Astrocyte of the spinal cord (primary cell): ENCODE data around the gene GNAI2.
A peak's percentile ranks its signal among the peaks of the same experiment; 100 is the strongest.
"Not testable (repeated sequence)": the region's sequence is repeated elsewhere in the genome, so short reads cannot be mapped to it uniquely, and the experiment has no call there.

ENCODE experiments used
- DNase-seq: peaks from one replicate; pipeline ENCODE4 v3.0.0; 2011; ENCODE audit warnings: low read depth, low spot score
- H3K4me3 ChIP-seq: 2 replicates; pipeline ENCODE4 v1.5.1; 2011; ENCODE audit warnings: low read depth, mild to moderate bottlenecking, low read length, moderate library complexity
- in situ Hi-C: cut with HindIII; loops from 2 replicates; pipeline ENCODE4 v1.10.0; 2017; ENCODE audit warnings: low sequenced_read_pairs
- TF ChIP-seq, protein P1 (sequence below): IDR thresholded peaks from 2 replicates; pipeline ENCODE4 v1.5.1; 2012; ENCODE audit warnings: low read depth, mild to moderate bottlenecking, low read length, inconsistent platforms

GNAI2 gene

DNA sequence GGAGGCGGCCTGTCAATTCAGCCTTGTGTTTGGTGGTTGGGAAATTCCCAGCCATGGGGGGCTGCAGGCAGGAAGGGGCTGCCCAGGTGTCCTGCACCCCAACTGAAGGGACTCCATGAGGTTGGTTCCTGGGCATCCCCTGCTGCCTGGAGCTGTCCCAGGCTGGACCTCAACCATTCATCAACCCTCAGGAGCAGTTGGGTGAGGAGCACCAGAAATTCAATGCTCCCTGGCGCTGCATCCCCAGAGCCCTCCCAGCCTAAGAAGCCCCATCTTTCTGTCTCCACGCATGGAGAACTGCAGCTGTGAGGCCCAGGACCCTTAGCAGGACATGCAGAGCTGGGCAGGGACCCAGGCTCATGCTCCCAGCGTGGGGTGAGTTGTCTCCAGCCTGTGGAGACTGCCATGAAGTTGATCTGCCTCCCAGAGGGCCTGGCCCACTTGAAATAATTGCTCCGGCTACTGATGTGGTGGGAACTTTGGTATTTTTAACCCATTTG is 25.0 kb downstream of the GNAI2 start:
- peak overlapping the region; percentile 41 for H3K4me3 ChIP-seq
- no peak for DNase-seq
- in situ Hi-C loops: no loop called here
- TF ChIP-seq, protein P1, sequence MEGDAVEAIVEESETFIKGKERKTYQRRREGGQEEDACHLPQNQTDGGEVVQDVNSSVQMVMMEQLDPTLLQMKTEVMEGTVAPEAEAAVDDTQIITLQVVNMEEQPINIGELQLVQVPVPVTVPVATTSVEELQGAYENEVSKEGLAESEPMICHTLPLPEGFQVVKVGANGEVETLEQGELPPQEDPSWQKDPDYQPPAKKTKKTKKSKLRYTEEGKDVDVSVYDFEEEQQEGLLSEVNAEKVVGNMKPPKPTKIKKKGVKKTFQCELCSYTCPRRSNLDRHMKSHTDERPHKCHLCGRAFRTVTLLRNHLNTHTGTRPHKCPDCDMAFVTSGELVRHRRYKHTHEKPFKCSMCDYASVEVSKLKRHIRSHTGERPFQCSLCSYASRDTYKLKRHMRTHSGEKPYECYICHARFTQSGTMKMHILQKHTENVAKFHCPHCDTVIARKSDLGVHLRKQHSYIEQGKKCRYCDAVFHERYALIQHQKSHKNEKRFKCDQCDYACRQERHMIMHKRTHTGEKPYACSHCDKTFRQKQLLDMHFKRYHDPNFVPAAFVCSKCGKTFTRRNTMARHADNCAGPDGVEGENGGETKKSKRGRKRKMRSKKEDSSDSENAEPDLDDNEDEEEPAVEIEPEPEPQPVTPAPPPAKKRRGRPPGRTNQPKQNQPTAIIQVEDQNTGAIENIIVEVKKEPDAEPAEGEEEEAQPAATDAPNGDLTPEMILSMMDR: no peak

DNA sequence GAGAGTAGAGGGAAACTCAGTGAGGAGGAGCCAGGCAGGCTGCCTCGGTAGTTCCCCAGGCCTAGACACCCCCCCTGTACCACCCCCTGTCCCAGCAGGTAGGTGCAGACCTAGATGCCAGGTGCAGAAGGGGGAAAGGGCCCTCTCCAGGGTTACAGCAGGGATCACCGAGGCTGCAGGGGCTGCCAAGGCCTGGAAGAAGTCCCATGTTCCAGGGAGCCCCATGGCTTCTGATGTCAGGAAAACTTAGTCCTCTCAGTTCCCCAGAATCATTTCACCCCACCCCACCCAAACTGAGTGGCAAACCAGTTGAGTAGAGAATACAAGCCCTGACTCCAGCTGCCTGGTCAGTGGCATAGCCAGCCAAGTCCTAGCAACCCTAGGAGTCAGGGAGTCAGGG is 25.5 kb downstream of the GNAI2 start:
- TF ChIP-seq, protein P1: no peak
- H3K4me3 ChIP-seq: no peak overlapping the region
- DNase-seq: no peak
- in situ Hi-C loops: no loop called here

DNA sequence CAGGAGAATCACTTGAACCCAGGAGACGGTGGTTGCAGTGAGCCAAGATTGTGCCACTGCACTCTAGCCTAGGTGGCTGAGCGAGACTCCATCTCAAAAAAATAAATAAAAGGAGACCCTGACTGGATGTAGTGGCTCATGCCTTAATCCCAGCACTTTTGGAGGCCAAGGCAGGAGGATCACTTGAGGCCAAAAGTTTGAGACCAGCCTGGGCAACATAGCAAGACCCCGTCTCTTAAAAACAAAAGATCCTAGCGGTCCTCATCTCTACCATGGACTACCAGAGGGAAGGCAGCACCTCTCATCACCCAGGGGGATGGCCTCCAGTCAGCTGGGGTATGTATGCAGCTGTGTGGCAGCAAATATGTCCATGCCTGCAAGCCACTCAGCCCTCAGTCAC is 26.2 kb downstream of the GNAI2 start:
- DNase-seq, H3K4me3 ChIP-seq, in situ Hi-C loops: not testable (repeated sequence)

DNA sequence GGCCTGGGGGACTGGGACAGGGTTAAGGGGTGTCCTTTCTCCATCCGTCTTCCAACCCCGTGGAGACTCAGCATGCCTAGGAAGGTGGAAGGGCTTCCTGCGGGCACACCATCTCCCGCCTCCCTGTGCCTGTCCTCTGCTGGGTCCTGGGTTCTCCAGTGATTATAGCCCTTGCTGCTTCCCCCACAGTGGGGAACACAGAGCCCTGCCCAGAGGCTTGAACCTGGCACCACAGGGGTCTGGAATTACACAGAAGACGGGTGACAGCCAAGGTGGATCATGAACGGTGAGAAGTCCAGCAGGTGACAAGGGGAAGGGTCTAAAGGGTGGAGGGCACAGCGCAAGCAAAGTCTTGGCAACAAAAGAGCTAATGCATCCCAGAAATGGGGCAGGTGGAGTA is 26.8 kb downstream of the GNAI2 start:
- TF ChIP-seq, protein P1: no peak
- in situ Hi-C loops: no loop called here
- H3K4me3 ChIP-seq: no peak overlapping the region
- no peak for DNase-seq

DNA sequence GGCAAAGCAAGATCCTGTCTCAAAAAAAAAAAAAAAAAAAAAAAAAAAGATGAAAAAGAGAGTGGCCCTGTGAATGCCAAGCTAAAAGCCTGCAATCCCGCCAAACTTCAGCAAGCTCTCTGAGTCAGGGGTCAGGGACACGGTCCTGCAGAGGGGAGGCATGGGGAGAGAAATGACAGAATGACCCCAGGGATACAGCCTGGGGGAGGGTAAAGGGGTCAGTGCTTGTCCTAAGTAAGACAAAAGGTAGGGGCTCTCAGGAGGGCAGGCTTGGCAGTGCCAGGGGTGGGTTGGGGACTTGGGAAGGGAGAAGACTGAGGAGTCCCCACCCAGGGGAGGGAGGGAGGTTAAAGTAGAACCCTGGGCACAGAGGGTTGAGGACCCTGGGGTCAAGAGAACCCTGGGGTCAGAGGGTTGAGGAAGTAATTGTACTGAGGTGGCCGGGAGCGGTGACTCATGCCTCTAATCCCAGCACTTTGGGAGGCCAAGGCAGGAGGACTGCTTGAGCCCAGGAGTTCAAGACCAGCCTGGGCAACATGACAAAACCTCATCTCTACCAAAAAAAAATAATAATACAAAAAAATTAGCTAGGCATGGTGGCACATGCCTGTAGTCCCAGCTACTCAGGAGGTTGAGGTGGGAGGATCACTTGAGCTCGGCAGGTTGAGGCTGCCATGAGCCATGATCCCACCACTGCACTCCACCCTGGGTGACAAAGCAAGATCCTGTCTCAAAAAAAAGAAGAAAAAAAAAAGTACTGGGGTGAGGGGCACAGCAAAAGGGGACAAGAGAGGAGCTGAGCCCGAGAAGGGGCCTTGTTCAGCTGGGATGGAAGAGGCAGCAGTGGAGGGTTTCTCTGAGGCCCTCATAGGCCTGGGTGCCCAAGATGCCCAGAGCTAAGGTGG is 27.7 kb downstream of the GNAI2 start:
- in situ Hi-C loops: no loop called here
- TF ChIP-seq, protein P1: no peak
- no peak for DNase-seq
- no peak overlapping the region for H3K4me3 ChIP-seq

DNA sequence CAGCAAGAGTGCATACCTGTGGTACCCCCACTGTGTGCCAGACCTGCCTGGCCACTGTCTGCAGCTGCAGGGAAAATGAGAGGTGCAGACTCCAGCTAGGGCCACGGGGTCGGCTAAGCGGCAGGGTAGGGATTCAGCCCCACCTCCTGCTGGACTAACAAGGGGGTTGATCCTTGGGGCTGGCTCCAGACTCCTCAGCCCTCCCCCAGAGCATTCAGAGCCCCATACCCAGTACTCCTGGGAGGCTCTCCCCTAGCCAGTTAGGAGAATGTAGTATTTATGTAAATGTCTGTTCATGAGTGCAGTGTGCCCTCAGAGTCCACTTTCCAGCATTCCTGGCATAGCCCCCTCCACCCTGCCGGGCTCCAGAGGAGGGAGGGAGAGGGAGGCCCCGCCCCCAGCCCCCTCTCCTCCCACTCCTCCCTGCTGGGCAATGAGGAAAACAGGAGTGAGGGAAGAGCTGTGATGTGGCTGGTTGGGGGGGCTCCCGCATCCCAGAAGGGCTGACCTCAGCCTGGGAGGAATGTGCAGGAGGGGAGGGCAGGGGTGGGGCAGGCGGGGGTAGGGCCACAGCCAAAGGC is 28.5 kb downstream of the GNAI2 start:
- in situ Hi-C loops: no loop called here
- no peak overlapping the region for H3K4me3 ChIP-seq
- DNase-seq: peak; percentile 98
- TF ChIP-seq, protein P1: no peak

DNA sequence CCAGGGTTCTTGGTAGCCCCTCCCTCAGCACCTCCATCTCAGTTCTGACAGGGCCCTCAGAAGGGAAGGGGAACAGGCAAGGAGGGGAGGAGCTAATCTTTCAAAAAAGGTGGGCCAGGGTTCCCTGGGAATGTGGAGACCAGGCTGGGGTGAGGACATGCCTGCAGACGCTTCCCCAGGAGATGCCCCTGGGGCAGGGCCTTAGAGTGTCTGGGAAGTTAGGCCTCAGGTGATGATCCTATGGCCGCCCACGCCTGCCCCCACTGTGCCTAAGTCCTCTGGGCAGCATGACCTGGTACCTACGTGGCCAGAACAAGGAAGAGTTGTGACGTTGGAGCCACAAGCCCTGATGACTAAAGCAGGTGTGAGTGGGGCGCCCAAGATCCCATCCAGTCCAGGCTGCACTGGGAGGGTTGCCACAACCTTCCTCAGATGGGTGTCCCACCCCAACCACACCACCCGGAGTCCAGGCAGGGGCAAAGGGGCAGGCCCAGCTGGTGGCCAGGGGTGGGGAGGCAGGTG is 29.0 kb downstream of the GNAI2 start:
- no peak overlapping the region for H3K4me3 ChIP-seq
- no peak for DNase-seq
- TF ChIP-seq, protein P1: no peak
- in situ Hi-C loops: no loop called here
